Measurements from ENCODE around the gene GNA12.

- no peak for TF ChIP-seq CTCF (IDR thresholded peaks at IDR 0.05)
- TF ChIP-seq POLR2A (IDR thresholded peaks at IDR 0.05): no peak
Measured at GRCh38 chr7:2691011-2691707, 152.9 kb downstream of the GNA12 start.
